GM19193 (cell line): ENCODE results near the gene THEM4.

ENCODE experiments used
- POLR2A ChIP-seq: IDR thresholded peaks from 4 replicates; pipeline ENCODE4 v1.6.1; 2011; ENCODE audit not compliant: insufficient read depth, insufficient read length; ENCODE audit errors: extremely low read depth

Gene THEM4

DNA sequence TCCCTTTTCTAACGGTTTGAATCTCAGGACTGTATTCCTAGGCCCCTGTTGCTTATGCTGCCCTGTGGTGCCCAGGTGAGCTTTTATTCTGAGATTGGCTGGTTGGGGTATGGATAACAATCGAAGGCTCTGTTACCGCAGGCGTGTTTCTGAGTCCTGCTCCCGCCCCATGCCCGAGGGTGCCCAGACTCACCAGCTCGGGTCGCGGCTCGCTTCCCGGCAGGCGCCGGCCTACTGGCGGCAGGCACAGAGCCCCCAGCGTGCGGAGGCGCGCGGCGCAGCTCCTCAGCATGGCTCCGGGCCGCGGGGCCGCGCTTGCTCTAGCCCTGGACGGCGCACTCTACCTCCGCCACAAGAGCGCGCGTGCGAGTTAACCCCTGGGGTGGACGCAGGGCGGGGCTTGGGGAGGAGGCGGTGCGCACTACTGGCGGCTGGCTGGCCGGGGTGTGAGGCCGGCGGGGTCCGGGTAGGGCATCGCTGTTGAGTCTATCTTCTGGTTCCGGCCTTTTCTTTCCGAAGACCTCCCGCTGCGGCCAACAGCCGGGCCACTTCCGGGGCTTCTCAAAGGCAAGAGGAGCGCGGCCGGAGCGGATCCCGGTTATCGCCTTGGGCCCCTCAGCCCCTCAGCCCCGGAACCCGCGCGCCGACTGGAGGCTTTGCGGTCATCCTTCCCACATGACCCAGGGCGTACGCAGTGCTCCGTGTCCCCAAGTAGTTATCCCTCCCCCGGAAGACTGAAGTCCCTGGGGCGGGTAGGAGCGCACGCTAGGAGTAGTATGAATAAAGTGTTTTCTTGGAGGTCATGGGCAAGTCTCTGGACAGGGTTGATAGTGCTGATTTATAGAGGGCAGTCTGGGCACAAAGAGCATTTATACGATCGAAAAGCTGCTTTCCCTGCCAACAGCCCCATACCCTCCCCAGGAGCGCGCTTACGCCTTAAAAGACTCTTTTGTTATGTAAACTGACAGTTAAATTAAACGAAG is at the start of gene THEM4:
Gene THEM4, minus strand, starts transcription at position 345 of the 983 bp plus-strand sequence. Its CDS starts 53 bp downstream, at position 292.
- TF ChIP-seq POLR2A: peak; percentile 86

DNA sequence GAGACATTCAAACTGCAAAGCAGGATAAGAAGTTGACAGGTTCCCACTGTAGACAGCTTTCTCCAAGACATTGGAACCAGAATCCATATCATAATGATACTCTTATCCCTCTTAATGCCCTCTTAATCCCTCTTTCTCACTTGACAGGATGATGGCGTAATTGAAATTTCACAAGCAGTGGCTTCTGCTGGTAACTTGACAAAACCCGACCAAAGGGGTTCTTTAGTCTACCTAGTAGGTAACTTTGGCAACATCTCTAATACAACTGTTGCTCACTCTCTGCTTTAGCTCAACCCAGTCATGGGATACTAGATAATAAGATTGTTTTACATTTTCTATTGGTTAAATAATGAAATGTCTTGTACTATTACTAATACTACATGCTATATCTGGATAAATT is 49.6 kb upstream of the THEM4 start:
- TF ChIP-seq POLR2A: no peak

DNA sequence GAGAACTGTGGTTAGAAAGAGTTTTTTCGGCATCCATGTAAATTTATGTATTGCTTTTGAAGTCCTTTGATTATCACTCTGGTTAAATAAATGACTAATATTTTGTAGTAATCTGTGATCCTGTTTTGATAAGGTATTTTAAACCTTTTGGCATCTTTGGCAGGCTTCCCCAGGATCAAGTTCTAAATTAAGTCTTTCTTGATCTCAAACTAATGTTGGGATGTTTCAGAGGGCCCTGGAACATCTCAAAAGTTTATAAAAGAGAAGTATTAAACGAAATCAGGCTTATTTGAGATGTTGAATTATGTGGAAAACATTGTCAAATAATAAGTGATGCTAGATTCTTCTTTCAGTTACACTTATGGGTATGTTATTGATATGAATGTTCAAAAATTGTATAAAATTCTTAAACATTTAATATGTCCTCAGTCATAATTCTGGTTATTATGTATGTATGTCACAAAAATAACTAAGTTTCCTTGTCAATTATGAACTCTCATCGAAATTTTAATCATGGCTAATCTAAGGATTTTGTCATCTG is 47.7 kb upstream of the THEM4 start:
- TF ChIP-seq POLR2A: no peak

DNA sequence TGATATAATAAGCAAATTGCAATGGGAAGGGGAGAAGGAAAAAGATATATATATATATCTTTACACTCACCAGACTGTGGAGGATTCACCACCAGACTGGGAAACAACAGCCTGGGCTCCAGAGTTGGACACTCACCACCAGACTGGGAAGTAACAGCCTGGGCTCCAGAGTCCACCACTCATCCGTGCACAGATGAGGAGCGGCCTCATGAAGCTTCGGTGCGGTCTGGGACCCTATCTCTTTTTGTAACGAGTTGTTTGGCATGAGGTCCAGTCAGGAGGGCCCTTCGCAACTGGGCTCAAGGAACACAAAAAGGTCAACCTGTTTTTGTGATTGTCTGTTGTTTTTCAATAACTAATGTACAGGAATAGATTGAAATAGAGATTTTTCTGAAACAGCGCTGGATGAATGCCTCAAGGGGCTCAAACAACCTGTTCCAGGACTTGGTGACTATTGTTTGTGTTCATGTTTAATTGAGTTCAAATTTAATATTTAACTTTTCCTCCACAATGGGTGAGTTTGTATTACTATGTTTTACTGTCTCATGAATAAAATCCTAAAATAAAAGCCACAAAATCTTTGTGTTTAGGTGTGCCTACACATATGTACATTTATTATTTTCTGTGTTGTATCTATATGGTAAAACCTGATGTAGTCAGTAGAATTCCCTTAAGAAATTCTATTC is 44.2 kb upstream of the THEM4 start:
- TF ChIP-seq POLR2A: no peak

GRCh38 chr1:151952811-151953210 is 43.5 kb upstream of the THEM4 start:
- no peak for TF ChIP-seq POLR2A

DNA sequence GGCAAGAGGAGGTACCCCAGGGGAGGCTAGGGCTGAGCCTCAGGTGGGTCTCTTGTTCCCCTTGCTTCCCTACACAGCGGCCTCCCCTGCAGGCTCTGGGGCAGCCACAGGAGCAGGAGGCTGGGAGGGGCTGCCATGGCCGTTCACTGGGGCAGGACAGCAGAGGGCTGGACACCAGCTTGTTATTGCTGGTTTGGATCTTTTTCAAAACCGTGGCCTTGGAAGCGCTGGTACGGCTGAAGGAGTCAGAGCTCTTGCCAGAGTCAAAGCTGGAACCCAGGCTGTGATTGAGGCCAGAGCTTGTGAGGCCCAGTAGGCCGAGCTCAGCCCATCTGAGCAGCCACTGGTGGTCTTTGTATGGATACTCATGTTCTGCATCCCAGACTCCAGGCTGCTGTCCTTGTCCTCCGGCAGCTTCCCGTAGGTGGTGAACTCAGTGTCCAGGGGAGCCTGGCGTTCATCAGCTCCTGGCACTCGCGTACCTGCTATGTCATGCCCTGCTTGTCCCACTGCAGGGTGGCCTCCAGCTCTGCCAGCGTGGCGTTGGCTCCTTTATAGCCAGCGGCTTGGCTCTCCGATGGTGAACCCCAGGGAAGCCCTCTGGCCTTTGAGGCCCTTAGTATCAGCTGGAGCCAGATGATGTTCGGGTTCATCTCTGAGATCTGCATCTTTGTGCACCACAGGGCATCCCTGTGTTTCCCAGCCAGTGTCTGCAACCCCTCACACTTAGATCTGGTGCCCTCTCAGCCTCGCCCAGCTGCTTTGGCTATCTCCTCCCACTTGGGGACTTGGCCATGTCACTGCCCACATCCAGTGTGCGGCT is 40.3 kb upstream of the THEM4 start:
- no peak for TF ChIP-seq POLR2A

- TF ChIP-seq POLR2A: no peak
Observed at GRCh38 chr1:151948506-151948905, 39.2 kb upstream of the THEM4 start.

- TF ChIP-seq POLR2A: no peak
Observed at GRCh38 chr1:151947140-151947539, 37.8 kb upstream of the THEM4 start.

DNA sequence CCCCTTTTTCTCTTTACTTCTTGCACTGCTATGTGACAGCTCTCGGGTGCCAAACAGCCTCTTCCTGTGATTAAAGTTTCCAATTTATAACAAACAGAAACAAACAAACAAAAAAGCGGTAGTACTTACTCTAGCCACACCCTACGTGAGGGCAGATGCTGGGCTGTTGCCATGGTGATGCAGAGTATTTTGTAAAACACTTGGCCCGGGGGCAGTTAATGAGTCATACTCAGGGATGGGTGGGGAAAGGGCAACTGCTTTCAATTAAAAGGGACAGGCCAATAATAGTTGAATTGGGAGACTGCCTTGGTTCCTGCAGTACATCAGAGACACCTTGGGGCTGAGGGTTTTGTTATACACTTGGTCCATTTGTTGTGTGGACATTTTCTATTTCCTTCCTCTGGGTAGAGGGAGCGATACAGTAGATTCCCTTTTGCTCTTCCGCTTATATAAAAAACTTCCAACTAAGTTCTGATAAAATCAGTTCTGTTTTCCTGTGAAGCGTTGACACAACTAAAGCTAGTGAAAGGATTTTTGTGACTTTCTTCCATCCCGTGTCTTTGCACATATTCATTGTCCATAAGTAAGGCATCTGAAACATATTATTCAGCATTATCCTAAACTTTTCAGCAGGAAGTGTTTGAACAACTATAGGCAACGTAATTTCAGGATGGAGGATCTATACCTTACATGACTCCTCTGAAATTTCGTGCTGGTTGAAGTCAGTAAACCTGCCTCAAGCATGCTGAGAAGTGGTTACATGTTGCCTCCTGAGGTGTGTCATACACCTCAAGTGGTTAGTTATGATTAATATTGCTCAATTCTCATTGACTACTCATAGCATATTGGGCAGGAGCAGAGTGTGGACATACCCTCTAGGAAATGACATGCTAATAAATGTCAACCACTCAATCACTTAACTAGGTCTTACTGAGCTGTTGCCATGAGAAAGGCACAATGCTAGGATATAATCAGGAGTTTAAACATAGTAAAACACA is 36.7 kb upstream of the THEM4 start:
- no peak for TF ChIP-seq POLR2A

DNA sequence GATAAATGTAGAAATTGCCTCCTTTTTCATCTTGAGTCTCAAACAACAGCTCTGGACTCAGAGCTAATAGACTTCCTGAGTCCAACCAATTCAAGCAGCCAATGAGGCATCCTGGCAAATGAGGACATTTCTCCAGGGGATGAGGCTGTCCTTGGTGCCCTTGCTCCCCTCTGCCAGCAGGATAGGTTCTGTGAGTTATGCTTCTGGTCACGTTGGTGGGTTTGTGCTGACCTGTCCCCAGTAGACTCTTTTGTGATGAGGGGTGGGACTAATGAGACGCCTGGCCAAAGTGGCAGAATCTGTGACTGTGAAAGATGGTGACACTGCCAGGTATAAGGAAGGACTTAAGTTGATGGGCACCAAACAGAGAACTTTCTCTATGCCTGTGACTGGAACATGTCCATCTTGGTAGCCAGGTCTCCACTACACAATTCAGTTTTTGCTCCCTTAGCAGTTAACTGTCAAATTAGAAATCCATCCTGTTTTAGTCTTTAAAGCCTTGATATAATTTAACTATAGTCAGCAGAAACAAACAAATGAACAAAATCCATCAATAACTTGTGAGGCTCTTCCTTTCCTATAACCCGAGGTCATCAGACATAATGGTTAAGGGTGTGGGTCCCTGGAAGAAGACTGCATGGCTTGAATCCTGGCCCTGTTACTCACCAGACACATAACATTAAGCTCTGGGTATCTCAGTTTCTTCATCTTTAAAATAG is 35.7 kb upstream of the THEM4 start:
- TF ChIP-seq POLR2A: no peak

DNA sequence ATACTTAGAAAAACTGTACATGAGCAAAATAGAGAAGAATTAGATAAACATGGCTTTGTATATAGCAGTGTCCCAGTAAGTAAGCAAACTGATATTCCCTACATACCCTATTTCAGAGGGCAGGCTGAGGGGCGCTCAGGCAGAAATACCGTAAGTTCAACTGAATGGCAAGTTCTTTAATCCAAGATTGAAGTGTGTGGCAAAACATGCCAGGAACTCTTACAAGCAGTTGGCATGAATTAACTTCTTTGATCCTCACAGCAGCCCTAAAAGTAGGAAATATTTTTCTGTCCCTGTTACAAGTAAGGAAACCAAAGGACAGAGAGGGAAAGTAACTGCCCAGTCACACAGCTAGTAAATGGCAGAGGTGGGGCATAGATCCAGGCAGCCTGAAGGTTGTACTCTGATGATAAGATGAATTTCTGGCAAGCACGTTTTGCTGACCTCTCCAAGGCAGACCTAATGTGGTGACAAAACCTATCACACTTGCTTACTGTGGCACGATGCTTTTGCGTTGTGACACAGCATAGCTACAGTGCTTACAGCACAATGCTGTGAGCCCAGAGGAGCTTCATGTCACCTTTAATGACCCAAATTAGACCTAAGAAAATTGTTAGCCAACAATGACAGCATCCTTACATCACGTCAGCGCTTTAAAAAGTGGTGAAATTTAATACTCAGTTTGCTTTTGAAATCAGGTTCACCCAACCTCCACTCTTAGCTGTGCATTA is 35.0 kb upstream of the THEM4 start:
- TF ChIP-seq POLR2A: no peak

DNA sequence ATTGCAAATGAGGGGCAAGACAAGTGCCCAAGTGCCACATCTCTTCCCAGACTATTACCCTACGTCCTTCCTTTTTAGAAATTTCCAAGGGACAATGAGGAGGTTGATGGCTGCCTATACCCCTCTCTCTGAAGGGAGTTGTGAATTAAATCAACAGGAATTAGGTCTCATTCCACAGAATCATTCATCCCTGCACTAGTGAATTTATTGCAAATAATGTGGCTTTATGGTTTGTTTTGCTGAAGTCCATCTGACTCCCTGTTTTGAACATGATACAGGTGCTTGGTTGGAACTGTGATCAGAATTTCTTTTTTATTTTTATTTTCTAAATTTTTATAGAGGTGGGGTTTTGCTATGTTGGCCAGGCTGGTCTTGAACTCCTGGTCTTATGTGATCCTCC is 34.3 kb upstream of the THEM4 start:
- no peak for TF ChIP-seq POLR2A
